Measurements from ENCODE around the gene TRIB2. TPM values are rescaled to one million over a fixed set of nuclear protein-coding genes. Genes with fewer than 3 reads are reported as not detected.

TRIB2 gene
- polyA plus RNA-seq, 3 donors = 0.29 to 2.6 (median 0.51) TPM

GRCh38 chr2:12723736-12724463 lies 7.2 kb downstream of the TRIB2 start:
- peaks cover 7 to 9% of the 10 kb centered on the region in 2 donors for H3K36me3 Mint-ChIP-seq

More at GRCh38 chr2:12723736-12724463, 7.2 kb downstream of the TRIB2 start:
- Histone ChIP-seq H2AFZ (ENCODE audit: insufficient read depth, low read depth, low read length, poor library complexity, severe bottlenecking) (no peak overlapping the region), H3K4me2 (replicated peaks; ENCODE audit: extremely low read depth, low read length, poor library complexity, severe bottlenecking) (no peak overlapping the region), H3K4me3 (replicated peaks in 1 of 3; ENCODE audit: low read depth in 2 of 3, low read length in 3 of 3) (no peak overlapping the region), H3K79me2 (ENCODE audit: insufficient read depth, low read length) (no peaks in the 10 kb centered on the region), H3K9ac (ENCODE audit: insufficient read depth, low read length, poor library complexity, severe bottlenecking) (no peak overlapping the region), H3K27ac (ENCODE audit: low read depth in 1 of 2, low read length in 2 of 2) (no peak overlapping the region), H3K27me3 (ENCODE audit: control insufficient read depth in 2 of 2, insufficient read depth in 2 of 2, low read length in 2 of 2) (peaks cover 25 to 34% of the 10 kb centered on the region in 2 donors), H4K20me1 (ENCODE audit: insufficient read depth, low read length) (no peaks in the 10 kb centered on the region), H3K36me3 (replicated peaks in 1 of 2; ENCODE audit: control insufficient read depth in 1 of 2, insufficient read depth in 2 of 2, low read length in 2 of 2) (no peaks in the 10 kb centered on the region), H3K9me3 (replicated peaks in 1 of 2; ENCODE audit: control insufficient read depth in 1 of 2, insufficient read depth in 1 of 2, low read length in 2 of 2) (no peaks in the 10 kb centered on the region), H3K4me1 (ENCODE audit: control insufficient read depth in 1 of 2, insufficient read depth in 2 of 2, low read length in 2 of 2) (peaks cover 50 to 65% of the 10 kb centered on the region in 2 donors)
- no peak for TF ChIP-seq CTCF (IDR thresholded peaks at IDR 0.05)
- WGBS (ENCODE audit: insufficient coverage) = 92% methylated on average over 3 of the region's 8 CpGs
- H3K9me3 Mint-ChIP-seq = peaks cover 0 to 6% (median 4%) of the 10 kb centered on the region in 7 donors
- peaks cover 61% of the 10 kb centered on the region for H3K4me1 Mint-ChIP-seq
- peak overlapping the region in 1 of 2 donors; percentile 60 for H3K4me3 Mint-ChIP-seq
- peaks cover 31 to 39% (median 36%) of the 10 kb centered on the region in 3 donors for H3K27me3 Mint-ChIP-seq (ENCODE audit: low read depth in 3 of 3)
- DNase-seq = no peak
- peak overlapping the region in 1 of 7 donors; percentile 18 for H3K27ac Mint-ChIP-seq
- intact Hi-C loops (cut with micrococcal nuclease) = no loop called here
